Embryonic facial prominence (tissue), 1 donor: ENCODE measurements around the gene MMP24.
"Not testable (repeated sequence)": the region's sequence is repeated elsewhere in the genome, so short reads cannot be mapped to it uniquely, and the experiment has no call there.

Experiments used
- DNase-seq: peaks from one replicate; pipeline ENCODE4 v3.0.0-alpha.2; 2016; ENCODE audit errors: extremely low spot score

MMP24 gene

GRCh38 chr20:35216541-35216940 is 9.9 kb upstream of the MMP24 start:
- no peak for DNase-seq

GRCh38 chr20:35223941-35224340 is 2.5 kb upstream of the MMP24 start:
- DNase-seq, result no peak

GRCh38 chr20:35224536-35224935 is 2.0 kb upstream of the MMP24 start:
- no peak for DNase-seq

GRCh38 chr20:35225319-35226125 is 968 bp upstream of the MMP24 start:
- DNase-seq, result no peak

- DNase-seq, result no peak
Measured at GRCh38 chr20:35226884-35227681, 593 bp downstream of the MMP24 start.

- no peak for DNase-seq
Measured at GRCh38 chr20:35232575-35232974, 6.1 kb downstream of the MMP24 start.

GRCh38 chr20:35235881-35236280 is 9.4 kb downstream of the MMP24 start:
- no peak for DNase-seq

- DNase-seq, result no peak
Measured at GRCh38 chr20:35237486-35237885, 11.0 kb downstream of the MMP24 start.

GRCh38 chr20:35238170-35238569 is 11.7 kb downstream of the MMP24 start:
- DNase-seq, result no peak

GRCh38 chr20:35238735-35239134 is 12.2 kb downstream of the MMP24 start:
- no peak for DNase-seq

- DNase-seq, result no peak
Measured at GRCh38 chr20:35240083-35240810, 13.8 kb downstream of the MMP24 start.

GRCh38 chr20:35240811-35241293 is 14.4 kb downstream of the MMP24 start:
- DNase-seq, result no peak

GRCh38 chr20:35243317-35243716 is 16.8 kb downstream of the MMP24 start:
- DNase-seq, result no peak

GRCh38 chr20:35243986-35244385 is 17.5 kb downstream of the MMP24 start:
- DNase-seq, result no peak

GRCh38 chr20:35246723-35247122 is 20.2 kb downstream of the MMP24 start:
- DNase-seq, result no peak

GRCh38 chr20:35248641-35249475 is 22.4 kb downstream of the MMP24 start:
- DNase-seq, result no peak

- no peak for DNase-seq
Measured at GRCh38 chr20:35251613-35251940, 25.1 kb downstream of the MMP24 start.

GRCh38 chr20:35252037-35252461 is 25.6 kb downstream of the MMP24 start:
- no peak for DNase-seq

GRCh38 chr20:35252598-35252997 is 26.1 kb downstream of the MMP24 start:
- DNase-seq, result not testable (repeated sequence)

GRCh38 chr20:35253010-35253409 is 26.5 kb downstream of the MMP24 start:
- no peak for DNase-seq

GRCh38 chr20:35254448-35254999 is 28.0 kb downstream of the MMP24 start:
- no peak for DNase-seq
